BLaER1 treated with 17β-estradiol and CSF1 and Interleukin-3, amounts not matched to agents 10 nM and 100 nM (cell line): Measurements from ENCODE around the gene GATA2.

Experiments used
- H3K27ac ChIP-seq, 11 experiments: shearing (Covaris generic); formaldehyde crosslinking; 2 replicates each; pipeline ENCODE4 v1.8.1; 2022
- H3K27me3 ChIP-seq, 11 experiments: shearing (Covaris generic); formaldehyde crosslinking; 2 replicates each; pipeline ENCODE4 v1.8.1; 2022
- H3K36me3 ChIP-seq, 11 experiments: shearing (Covaris generic); formaldehyde crosslinking; 2 replicates each; pipeline ENCODE4 v1.8.1; 2022
- H3K4me1 ChIP-seq, 10 experiments: shearing (Covaris generic); formaldehyde crosslinking; 2 replicates each; pipeline ENCODE4 v1.8.1; 2022
- H3K4me2 ChIP-seq, 11 experiments: shearing (Covaris generic); formaldehyde crosslinking; 2 replicates each; pipeline ENCODE4 v1.8.1; 2022
- H3K4me3 ChIP-seq, 10 experiments: shearing (Covaris generic); formaldehyde crosslinking; 2 replicates each; pipeline ENCODE4 v1.8.1; 2022
- H3K9ac ChIP-seq, 11 experiments: shearing (Covaris generic); formaldehyde crosslinking; 2 replicates each; pipeline ENCODE4 v1.8.1; 2022
- H3K9me3 ChIP-seq, 11 experiments: shearing (Covaris generic); formaldehyde crosslinking; replicated peaks in 1 of 11; 2 replicates each; pipeline ENCODE4 v1.8.1; 2022
- H4K20me1 ChIP-seq, 11 experiments: shearing (Covaris generic); formaldehyde crosslinking; 2 replicates each; pipeline ENCODE4 v1.8.1; 2022
- Cebpa-rat ChIP-seq, 11 experiments: shearing (Covaris generic); IDR thresholded peaks; 2 replicates each; pipeline ENCODE4 v1.8.1; 2022

Gene GATA2

DNA sequence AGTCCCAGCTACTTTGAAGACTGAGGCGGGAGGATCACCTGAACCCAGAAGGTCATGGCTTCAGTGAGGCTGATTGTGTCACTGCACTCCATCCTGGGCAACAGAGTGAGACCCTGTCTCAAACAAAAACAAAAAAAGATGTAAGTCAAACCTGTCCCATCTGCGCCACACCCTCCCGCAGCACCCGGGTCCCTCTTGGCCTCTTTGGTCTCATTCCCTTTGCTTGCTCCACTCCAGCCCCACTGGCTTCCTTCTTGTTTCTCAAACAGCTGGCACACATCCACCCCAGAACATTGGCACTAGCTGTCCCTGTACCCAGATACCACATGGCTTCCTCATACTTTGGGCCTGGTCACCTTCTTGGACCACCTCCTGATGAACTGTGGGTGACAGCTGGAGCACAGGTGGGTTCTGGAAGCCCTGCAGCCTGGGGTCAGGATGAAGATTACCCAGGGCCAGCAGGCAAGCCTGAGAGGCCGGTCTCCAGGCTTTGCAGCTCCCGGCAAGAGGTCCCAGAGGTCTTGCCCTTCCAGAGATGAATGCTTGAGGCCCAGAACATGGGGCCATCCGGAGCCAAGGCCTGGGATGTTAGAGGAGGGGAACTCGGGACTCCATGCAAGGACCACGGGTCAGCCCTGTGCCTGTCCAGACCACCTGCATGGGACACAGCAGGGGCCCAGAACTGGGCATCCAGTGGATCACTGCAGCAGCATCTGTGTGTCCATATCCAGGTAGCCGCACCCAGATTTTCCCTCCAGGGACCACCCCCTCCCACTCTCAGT lies 10.9 kb upstream of the GATA2 start:
- H3K4me3 ChIP-seq = no peak overlapping the region
- H3K27ac ChIP-seq = no peak overlapping the region
- H3K9ac ChIP-seq = no peak overlapping the region
- H4K20me1 ChIP-seq = no peaks in the 10 kb centered on the region; a peak in 2 of 22 replicates
- H3K4me1 ChIP-seq = no peaks in the 10 kb centered on the region
- H3K36me3 ChIP-seq = no peaks in the 10 kb centered on the region
- peaks cover 0 to 10% (median 4%) of the 10 kb centered on the region in 11 experiments; a peak in 7 of 22 replicates for H3K27me3 ChIP-seq
- peaks cover 0 to 17% (median 0%) of the 10 kb centered on the region in 11 experiments; a peak in 9 of 22 replicates for H3K9me3 ChIP-seq
- no peak for TF ChIP-seq Cebpa-rat (IDR thresholded peaks at IDR 0.05)
- no peak overlapping the region for H3K4me2 ChIP-seq

GRCh38 chr3:128503164-128503651 lies 10.2 kb upstream of the GATA2 start:
- no peak overlapping the region for H3K27ac ChIP-seq
- H3K4me3 ChIP-seq = no peak overlapping the region
- H3K4me1 ChIP-seq = no peaks in the 10 kb centered on the region; a peak in 1 of 20 replicates
- peaks cover 0 to 17% (median 11%) of the 10 kb centered on the region in 11 experiments; a peak in 15 of 22 replicates for H3K27me3 ChIP-seq
- H3K9ac ChIP-seq = no peak overlapping the region
- no peak overlapping the region for H3K4me2 ChIP-seq
- no peaks in the 10 kb centered on the region; a peak in 1 of 22 replicates for H4K20me1 ChIP-seq
- H3K9me3 ChIP-seq = peaks cover 0 to 17% (median 0%) of the 10 kb centered on the region in 11 experiments; a peak in 9 of 22 replicates
- TF ChIP-seq Cebpa-rat (IDR thresholded peaks at IDR 0.05) = no peak
- H3K36me3 ChIP-seq = no peaks in the 10 kb centered on the region

GRCh38 chr3:128502712-128503111 lies 9.7 kb upstream of the GATA2 start:
- no peak overlapping the region for H3K4me2 ChIP-seq
- H3K27ac ChIP-seq = no peak overlapping the region
- peaks cover 0 to 4% (median 0%) of the 10 kb centered on the region in 10 experiments; a peak in 2 of 20 replicates for H3K4me1 ChIP-seq
- H3K4me3 ChIP-seq = no peak overlapping the region
- TF ChIP-seq Cebpa-rat (IDR thresholded peaks at IDR 0.05) = no peak
- peaks cover 0 to 20% (median 13%) of the 10 kb centered on the region in 11 experiments; a peak in 15 of 22 replicates for H3K27me3 ChIP-seq
- no peaks in the 10 kb centered on the region for H3K36me3 ChIP-seq
- H4K20me1 ChIP-seq = no peaks in the 10 kb centered on the region; a peak in 1 of 22 replicates
- H3K9ac ChIP-seq = no peak overlapping the region
- peaks cover 0 to 17% (median 0%) of the 10 kb centered on the region in 11 experiments; a peak in 9 of 22 replicates for H3K9me3 ChIP-seq

DNA sequence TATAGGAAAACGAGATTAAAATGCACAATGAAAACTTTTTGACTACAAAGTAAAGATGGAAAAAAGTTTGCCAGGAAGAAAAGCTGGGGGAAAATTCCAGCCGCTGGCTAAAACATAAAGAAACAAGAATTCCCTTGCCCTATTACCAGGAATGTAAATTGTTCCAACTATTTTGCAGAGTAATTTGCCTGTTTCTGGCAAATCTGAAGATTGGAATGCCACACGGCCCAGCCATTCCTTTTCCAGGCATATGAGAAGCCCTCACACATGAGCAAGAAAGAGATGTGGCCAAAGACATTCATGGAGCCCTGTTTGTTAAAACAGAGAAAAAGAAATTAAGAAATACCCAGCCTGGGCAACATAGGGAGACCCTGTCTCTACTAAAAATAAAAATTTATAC lies 8.4 kb upstream of the GATA2 start:
- no peak overlapping the region for H3K4me3 ChIP-seq
- no peak overlapping the region for H3K4me2 ChIP-seq
- peaks cover 0 to 14% (median 0%) of the 10 kb centered on the region in 11 experiments; a peak in 9 of 22 replicates for H3K9me3 ChIP-seq
- TF ChIP-seq Cebpa-rat (IDR thresholded peaks at IDR 0.05) = no peak
- H3K36me3 ChIP-seq = no peaks in the 10 kb centered on the region
- peaks cover 0 to 4% (median 0%) of the 10 kb centered on the region in 10 experiments; a peak in 2 of 20 replicates for H3K4me1 ChIP-seq
- H3K9ac ChIP-seq = no peak overlapping the region
- peaks cover 12 to 32% (median 25%) of the 10 kb centered on the region in 11 experiments for H3K27me3 ChIP-seq
- peaks cover 0 to 10% (median 0%) of the 10 kb centered on the region in 11 experiments; a peak in 3 of 22 replicates for H4K20me1 ChIP-seq
- H3K27ac ChIP-seq = no peak overlapping the region

DNA sequence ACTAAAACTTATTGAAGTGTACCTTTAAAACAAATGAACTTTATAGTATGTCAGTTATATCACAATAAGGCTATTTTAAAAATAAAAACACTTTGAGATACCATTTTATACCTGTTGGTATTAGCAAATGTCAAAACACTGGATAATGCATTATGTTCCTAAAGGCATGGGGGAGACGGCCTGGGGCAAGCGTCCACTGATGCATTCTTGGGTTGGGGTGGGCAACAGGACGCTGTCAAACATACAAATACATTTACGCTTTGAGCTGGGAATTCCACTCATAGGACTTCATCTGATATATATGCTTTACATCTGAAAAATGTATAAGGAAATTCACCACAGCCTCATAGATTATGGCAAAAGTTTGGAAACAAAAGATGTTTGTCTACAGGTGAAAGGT lies 7.6 kb upstream of the GATA2 start:
- H3K9ac ChIP-seq = no peak overlapping the region
- no peaks in the 10 kb centered on the region for H3K36me3 ChIP-seq
- H3K4me3 ChIP-seq = no peak overlapping the region
- H3K27me3 ChIP-seq = peaks cover 21 to 41% (median 34%) of the 10 kb centered on the region in 11 experiments
- H3K27ac ChIP-seq = no peak overlapping the region
- TF ChIP-seq Cebpa-rat (IDR thresholded peaks at IDR 0.05) = no peak
- H3K9me3 ChIP-seq = peaks cover 0 to 5% (median 0%) of the 10 kb centered on the region in 11 experiments; a peak in 6 of 22 replicates
- peaks cover 0 to 4% (median 0%) of the 10 kb centered on the region in 10 experiments; a peak in 2 of 20 replicates for H3K4me1 ChIP-seq
- H3K4me2 ChIP-seq = no peak overlapping the region
- peaks cover 0 to 17% (median 1%) of the 10 kb centered on the region in 11 experiments; a peak in 6 of 22 replicates for H4K20me1 ChIP-seq

DNA sequence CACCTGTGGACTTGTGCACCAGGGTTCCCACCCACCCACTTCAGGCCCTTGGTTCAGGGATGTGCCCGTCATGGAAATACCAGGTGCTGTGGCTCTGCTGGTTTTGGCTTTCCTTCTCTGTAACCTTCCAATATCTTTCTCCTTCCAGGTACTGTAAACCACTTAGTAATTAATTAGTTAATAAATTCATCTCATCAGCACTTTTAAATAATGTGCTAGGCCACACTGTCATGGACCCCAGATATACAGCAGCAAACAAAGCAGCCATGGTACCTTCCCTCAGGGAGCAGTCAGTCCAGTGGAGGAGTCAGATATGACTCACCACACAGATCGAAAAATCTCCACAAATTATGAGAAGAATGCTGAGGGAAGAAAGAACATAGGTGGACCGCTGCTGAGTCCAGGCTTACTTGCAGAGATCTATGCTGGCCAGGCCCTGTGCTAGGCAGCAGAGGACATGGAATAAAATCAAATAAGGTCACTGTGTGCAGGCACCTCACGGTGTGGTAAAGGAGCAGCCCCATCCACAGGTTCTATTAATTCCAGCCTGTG lies 6.8 kb upstream of the GATA2 start:
- H3K4me2 ChIP-seq = no peak overlapping the region
- no peak overlapping the region for H3K27ac ChIP-seq
- H3K36me3 ChIP-seq = no peaks in the 10 kb centered on the region
- H3K4me1 ChIP-seq = peaks cover 0 to 4% (median 0%) of the 10 kb centered on the region in 10 experiments; a peak in 2 of 20 replicates
- peaks cover 0 to 24% (median 4%) of the 10 kb centered on the region in 11 experiments; a peak in 7 of 22 replicates for H4K20me1 ChIP-seq
- H3K4me3 ChIP-seq = no peak overlapping the region
- H3K9me3 ChIP-seq = no peaks in the 10 kb centered on the region
- H3K9ac ChIP-seq = no peak overlapping the region
- no peak for TF ChIP-seq Cebpa-rat (IDR thresholded peaks at IDR 0.05)
- H3K27me3 ChIP-seq = peaks cover 28 to 48% (median 41%) of the 10 kb centered on the region in 11 experiments

GRCh38 chr3:128498901-128499530 lies 6.0 kb upstream of the GATA2 start:
- H3K9ac ChIP-seq = no peak overlapping the region
- H3K27me3 ChIP-seq = peaks cover 36 to 56% (median 49%) of the 10 kb centered on the region in 11 experiments
- peaks cover 0 to 32% (median 9%) of the 10 kb centered on the region in 11 experiments; a peak in 12 of 22 replicates for H4K20me1 ChIP-seq

GRCh38 chr3:128498127-128498626 lies 5.2 kb upstream of the GATA2 start:
- Histone ChIP-seq H3K4me1 (peaks cover 0 to 6% (median 2%) of the 10 kb centered on the region in 10 experiments; a peak in 5 of 20 replicates), H3K4me3 (peak overlapping the region in 9 of 10 experiments; percentile 48 to 67 (median 60); a peak in 14 of 20 replicates), H3K9ac (no peak overlapping the region), H3K27ac (no peak overlapping the region), H3K27me3 (peaks cover 44 to 65% (median 57%) of the 10 kb centered on the region in 11 experiments), H4K20me1 (peaks cover 0 to 40% (median 14%) of the 10 kb centered on the region in 11 experiments; a peak in 14 of 22 replicates), H3K4me2 (peak overlapping the region; percentile 31 to 93 (median 50); a peak in 19 of 22 replicates), H3K9me3 (no peaks in the 10 kb centered on the region), H3K36me3 (no peaks in the 10 kb centered on the region)
- no peak for TF ChIP-seq Cebpa-rat (IDR thresholded peaks at IDR 0.05)

More at GRCh38 chr3:128498901-128499530, 6.0 kb upstream of the GATA2 start:
- H3K4me3 ChIP-seq = no peak overlapping the region
- H3K4me1 ChIP-seq = peaks cover 0 to 4% (median 0%) of the 10 kb centered on the region in 10 experiments; a peak in 2 of 20 replicates
- no peak overlapping the region for H3K4me2 ChIP-seq
- H3K36me3 ChIP-seq = no peaks in the 10 kb centered on the region
- H3K27ac ChIP-seq = no peak overlapping the region
- H3K9me3 ChIP-seq = no peaks in the 10 kb centered on the region
- TF ChIP-seq Cebpa-rat (IDR thresholded peaks at IDR 0.05) = no peak
